ENCODE data around the gene TMEM218.
A peak's percentile ranks its signal among the peaks of the same experiment; 100 is the strongest.
"Not testable (repeated sequence)": the region's sequence is repeated elsewhere in the genome, so short reads cannot be mapped to it uniquely, and the experiment has no call there.

Gene TMEM218

DNA sequence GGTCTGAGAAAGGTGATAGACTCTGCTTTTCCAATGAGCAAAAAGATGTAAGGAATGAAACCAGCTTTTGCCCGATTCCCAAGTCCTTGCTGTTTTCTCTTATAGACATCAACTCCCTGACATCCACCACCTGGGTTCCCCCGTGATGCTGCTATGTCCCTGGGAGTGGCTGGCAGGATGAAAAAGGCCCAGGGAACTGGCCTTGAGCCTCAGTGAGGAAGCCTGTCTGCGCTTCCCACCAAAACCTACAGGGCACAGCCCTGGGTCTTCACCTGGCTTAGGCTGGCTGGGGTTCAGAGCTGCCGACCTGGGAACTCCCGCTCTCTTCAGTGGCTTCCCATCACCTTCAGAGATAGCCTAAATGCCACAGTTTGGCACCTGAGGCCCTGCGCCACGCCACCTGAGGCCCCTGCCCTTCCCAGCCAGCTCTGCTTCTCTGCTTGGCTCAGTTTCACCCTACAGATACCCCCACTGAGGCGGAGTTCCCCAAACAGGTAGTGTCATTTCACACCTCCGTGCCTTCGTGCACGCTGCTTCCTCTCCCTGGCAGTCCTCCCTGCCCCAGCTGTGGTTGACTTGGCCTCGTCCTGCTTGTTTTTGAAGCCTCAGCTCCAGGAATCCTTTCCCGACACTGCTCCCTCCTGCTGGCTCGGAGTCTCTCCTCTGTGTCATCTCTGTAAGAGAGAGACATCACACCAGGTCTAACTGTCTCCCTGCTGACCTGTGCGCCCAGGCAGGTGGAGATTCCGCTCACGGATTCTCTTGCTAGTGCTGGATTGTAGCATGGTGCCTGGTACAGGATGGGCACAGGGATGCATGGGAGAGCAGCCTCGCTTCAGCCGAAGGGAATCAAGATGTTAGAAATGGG lies 37.6 kb downstream of the TMEM218 start:
- no peak for DNase-seq

- DNase-seq, result no peak
Measured at GRCh38 chr11:125072961-125073590, 38.4 kb downstream of the TMEM218 start.

DNA sequence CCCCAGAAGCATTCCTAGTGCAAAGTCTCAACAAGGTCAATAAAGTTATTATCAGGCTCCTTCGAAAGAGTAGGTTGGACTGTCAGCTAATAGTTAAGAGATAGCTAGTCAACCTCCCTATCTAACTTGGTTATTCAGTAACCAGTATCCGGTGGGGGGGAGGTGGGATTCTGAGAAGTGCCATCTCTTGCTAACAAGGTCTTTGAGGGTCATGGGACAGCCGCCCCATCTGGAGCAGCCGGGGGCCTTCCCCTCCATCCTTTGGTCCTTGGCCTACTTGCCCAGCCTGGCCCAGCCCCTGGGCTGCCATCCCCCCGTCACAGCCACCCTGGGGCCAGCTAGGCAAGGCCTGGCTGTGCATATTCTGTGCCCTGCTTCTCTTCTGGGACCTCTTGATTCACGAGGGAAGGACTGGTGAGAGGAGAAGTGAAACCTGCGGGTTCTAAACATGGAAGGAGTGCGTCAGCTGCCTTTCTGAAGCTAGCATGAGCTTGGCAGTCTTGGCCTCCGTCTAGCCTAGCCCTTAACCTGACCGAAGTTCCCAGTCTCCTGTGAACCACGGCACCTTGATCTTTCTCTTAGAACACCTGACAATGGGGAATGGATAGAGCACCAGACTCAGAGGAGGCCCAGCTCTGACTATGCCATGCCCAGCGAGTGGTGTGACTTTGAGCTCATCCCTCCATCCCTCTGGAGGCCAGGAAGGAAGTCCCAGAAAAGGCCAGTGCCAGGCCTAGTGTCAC lies 39.0 kb downstream of the TMEM218 start:
- DNase-seq, result no peak

- no peak for DNase-seq
Measured at GRCh38 chr11:125071846-125072217, 39.6 kb downstream of the TMEM218 start.

GRCh38 chr11:125071435-125071834 lies 40.0 kb downstream of the TMEM218 start:
- no peak for DNase-seq

- DNase-seq, result no peak
Measured at GRCh38 chr11:125070699-125071254, 40.6 kb downstream of the TMEM218 start.

- no peak for DNase-seq
Measured at GRCh38 chr11:125069796-125070195, 41.6 kb downstream of the TMEM218 start.

DNA sequence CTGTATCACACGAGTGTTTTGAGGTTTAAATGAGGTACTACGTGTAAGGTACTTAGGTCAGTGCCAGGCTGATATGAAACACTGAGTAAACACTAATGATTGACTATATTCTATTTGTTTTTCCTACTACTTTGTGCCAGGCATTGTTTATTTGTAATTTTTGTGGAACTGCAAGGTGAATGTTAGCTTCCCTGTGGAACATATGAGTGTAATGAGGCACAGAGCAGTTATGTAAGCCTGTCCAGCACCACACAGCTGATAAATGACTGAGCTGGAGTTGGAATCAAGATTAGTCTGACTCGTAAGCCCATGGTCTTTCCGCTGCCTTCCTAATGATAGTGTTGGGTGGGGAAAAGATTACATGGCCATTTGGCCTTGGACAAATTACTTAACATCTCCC lies 42.4 kb downstream of the TMEM218 start:
- DNase-seq, result no peak

GRCh38 chr11:125068368-125068767 lies 43.1 kb downstream of the TMEM218 start:
- no peak for DNase-seq

- no peak for DNase-seq
Measured at GRCh38 chr11:125064070-125064469, 47.4 kb downstream of the TMEM218 start.

GRCh38 chr11:125063429-125064043 lies 47.9 kb downstream of the TMEM218 start:
- DNase-seq, result no peak

GRCh38 chr11:125062931-125063428 lies 48.4 kb downstream of the TMEM218 start, which contains the start of gene SLC37A2:
Gene SLC37A2, plus strand, starts transcription at chr11:125063305. Its CDS starts 63 bp downstream, at chr11:125063368.
- peak; percentile 23 for DNase-seq

DNA sequence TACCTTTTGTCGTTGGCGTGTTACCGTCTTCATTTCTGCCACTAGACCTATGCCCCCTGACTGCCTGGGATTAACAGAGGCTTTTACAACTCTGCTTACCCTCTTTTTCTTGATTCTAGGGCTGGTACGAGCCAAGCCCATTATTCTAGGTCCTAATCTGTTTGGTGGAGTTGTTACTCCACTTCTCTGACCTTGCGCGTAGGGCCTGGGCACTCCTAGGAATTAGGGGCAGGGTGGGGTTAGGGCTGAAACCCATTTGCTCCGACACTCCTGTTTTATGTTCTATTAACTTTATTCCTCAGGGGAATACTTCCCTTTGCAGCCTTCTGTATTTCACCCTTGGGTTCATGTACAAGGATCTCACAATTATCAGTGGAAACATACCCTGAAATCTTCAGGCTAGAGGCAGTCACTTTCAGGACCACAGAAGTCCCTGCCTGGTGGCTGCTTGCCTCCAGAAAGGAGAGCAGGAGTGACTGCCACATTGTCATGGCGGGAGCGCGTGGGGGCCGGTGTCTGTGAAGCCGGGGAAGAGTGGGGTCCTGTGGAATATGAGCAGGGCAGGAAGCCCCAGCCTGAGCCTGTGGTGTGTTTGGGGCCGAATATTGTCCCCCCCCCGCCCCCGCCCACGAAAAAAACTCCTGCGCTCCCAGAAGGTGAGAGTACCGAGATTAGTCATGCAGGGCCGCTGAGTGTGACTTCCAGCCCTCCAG lies 49.1 kb downstream of the TMEM218 start:
- no peak for DNase-seq

- no peak for DNase-seq
Measured at GRCh38 chr11:125061281-125061680, 50.1 kb downstream of the TMEM218 start.

DNA sequence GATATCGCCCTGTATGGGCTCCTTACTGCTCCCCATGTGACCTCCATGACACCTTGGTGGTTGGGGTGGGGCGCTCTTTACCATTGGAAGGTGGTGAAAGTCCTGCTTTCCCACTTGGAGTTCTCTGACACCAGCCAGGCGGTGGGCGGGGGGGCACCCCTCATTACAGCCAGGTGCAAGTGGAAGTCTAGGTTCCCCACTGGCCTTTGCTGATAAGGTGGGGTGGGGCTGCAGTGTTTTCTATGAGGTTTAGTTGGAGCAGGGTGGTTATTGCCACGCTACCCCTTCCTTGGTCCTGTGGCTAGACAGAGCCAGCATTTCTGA lies 53.8 kb downstream of the TMEM218 start:
- no peak for DNase-seq

- no peak for DNase-seq
Measured at GRCh38 chr11:125056931-125057692, 54.3 kb downstream of the TMEM218 start.

DNA sequence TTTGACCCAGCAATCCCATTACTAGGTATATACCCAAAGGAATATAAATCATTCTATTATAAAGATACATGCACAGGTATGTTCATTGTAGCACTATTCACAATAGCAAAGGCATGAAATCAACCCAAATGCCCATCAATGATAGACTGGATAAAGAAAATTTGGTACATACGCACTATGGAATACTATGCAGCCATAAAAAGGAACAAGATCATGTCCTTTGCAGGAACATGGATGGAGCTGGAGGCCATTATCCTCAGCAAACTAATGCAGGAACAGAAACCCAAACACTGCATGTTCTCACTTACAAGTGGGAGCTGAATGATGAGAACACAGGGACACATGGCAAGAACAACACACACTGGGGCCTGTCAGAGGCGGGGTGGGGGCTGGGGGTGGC lies 55.3 kb downstream of the TMEM218 start:
- DNase-seq, result not testable (repeated sequence)

DNA sequence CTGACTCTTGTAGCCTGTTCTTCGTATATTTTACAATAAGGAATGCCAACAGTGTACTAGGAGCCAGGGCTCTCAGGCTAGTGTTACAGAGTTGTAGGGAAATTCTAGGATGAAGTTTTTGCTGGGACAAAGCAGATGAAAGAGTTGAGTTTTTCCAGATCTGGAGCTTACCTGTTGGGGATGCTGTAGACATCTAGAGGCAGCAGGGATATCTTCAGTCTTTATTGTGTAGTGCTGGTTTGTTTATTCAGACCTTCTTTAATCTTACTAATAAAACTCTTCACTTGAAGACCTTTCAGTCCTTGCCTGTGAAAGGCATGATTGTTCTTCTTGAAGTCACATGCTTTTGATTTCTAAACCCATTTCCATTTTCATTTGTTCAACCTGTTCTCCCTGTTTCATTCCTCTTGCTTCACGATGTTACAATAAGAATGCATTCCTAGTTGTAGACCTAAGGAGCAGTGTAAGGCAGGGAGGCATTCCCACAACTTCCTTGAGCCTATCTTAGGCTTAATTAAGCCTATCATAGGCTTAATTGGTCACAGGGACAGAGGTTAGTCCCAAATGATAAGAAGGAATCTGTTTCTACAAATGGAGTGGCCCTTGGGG lies 56.2 kb downstream of the TMEM218 start:
- DNase-seq, result no peak

DNA sequence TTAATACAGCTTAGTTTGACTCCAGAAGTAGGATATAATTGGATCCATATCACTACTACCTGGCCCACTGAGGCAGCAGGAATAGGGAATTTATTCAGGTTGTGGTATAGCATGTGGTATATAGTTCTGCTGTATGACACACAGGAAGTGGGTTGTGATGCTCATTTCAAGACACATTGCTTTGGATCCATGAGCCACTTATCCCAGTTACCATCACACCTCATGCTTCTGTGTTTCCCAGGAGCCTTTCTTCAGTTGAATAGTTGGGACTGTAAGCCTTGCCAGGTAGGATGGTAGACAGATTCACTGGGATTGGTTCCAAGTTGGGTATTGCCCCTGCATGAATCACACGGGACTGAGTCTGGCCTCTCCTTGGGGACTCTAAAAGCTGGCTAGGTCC lies 58.3 kb downstream of the TMEM218 start:
- DNase-seq, result no peak

DNA sequence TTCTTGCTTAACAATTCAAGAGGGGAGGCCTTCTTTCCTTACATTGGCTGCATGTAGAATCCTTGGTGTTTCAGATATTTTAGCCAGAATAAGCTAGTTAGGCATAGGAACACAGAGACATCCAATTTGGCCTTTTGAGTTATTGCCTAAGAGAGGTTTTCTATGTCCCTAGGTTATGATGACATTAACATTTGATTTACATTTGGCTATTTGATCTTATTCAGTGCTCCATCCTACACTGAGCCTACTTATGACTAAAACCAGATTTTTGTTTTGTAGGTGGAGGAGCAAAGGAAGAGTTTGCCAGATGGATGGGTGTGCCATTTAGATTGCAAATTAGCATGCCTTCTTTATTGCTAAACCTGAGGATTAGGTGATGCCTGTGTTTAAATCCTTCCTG lies 59.4 kb downstream of the TMEM218 start:
- no peak for DNase-seq

Measured in kidney glomerular epithelial cell (primary cell).